ENCODE results near the gene PRTG.

GRCh38 chr15:55715355-55716076, 27.4 kb downstream of the PRTG start:
- no peak for TF ChIP-seq CTCF (IDR thresholded peaks at IDR 0.05)
- no peak for TF ChIP-seq POLR2A (IDR thresholded peaks at IDR 0.05)
